Activated B cell treated with CpG ODN at 0.5 μM for 24 hours (primary cell): ENCODE measurements around the gene PHF23. TPM values are rescaled to one million over a fixed set of nuclear protein-coding genes. Genes with fewer than 3 reads are reported as not detected.

ENCODE experiments used
- ATAC-seq: fragments of 200-7000 bp; cut with Tn5 transposase; one replicate; pipeline ENCODE4 v1.10.0; 2021; ENCODE audit warnings: low read depth, mild to moderate bottlenecking, moderate library complexity
- CTCF ChIA-PET: fragments of 350-600 bp; sonication (Branson Sonifier 250); formaldehyde crosslinking; loops from one replicate; lab custom pipeline; 2021; ENCODE audit warnings: antibody characterized with exemption; lab: Charles Lee
- POLR2A ChIA-PET: fragments of 350-600 bp; sonication (Branson Sonifier 250); formaldehyde crosslinking; loops from one replicate; lab custom pipeline; 2021; ENCODE audit warnings: antibody characterized with exemption; lab: Charles Lee
- DNase-seq: peaks from one replicate; pipeline ENCODE4 v3.0.0; 2022
- H3K27ac Mint-ChIP-seq: one replicate; pipeline ENCODE4 v1.8.0; 2020; ENCODE audit warnings: mixed read lengths
- H3K27me3 Mint-ChIP-seq: one replicate; pipeline ENCODE4 v1.8.0; 2021; ENCODE audit warnings: mixed read lengths
- H3K36me3 Mint-ChIP-seq: one replicate; pipeline ENCODE4 v1.8.0; 2021; ENCODE audit warnings: low read depth, mixed read lengths
- H3K4me1 Mint-ChIP-seq: one replicate; pipeline ENCODE4 v1.8.0; 2021; ENCODE audit warnings: mixed read lengths
- H3K4me3 Mint-ChIP-seq: one replicate; pipeline ENCODE4 v1.8.0; 2020; ENCODE audit warnings: mild to moderate bottlenecking, mixed read lengths
- H3K9me3 Mint-ChIP-seq: one replicate; pipeline ENCODE4 v1.8.0; 2020; ENCODE audit warnings: mixed read lengths
- intact Hi-C: fragments of 100-400 bp; cut with micrococcal nuclease; formaldehyde crosslinking; loops from one replicate; pipeline ENCODE4 v1.15.1; 2024
- total RNA-seq: library from RNA; stranded (reverse); gene quantifications from 2 replicates; pipeline ENCODE4 v1.2.3, GENCODE V29; 2022
- TF ChIP-seq, protein P1 (sequence below): fragments of 200-600 bp; IDR thresholded peaks from one replicate; pipeline ENCODE4 v1.8.0; 2022; ENCODE audit warnings: antibody characterized with exemption, mild to moderate bottlenecking

The PHF23 gene
- total RNA-seq, 1 donor from 2014 or later, result 46.6 TPM

DNA sequence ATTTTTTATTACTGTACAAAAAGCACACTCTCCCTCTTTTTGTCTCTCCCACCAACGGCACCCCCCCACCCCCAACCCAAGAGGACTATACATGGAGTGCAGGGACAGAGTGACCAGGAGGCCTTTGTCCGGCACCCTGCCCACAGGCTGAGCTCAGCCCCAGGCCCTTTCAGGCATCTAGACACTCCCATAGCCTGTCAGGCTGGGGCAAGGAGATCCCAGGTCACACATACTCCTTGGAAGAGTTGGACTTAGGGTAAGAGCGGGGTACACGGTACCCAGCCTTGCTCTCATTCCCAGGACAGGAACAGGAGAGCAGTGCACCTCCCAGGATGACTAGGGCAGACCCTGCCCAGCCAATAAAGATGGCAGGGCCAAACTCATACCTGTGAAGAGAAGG lies 20.9 kb upstream of the PHF23 start:
- peaks cover 34% of the 10 kb centered on the region for H3K36me3 Mint-ChIP-seq
- no peak for DNase-seq
- ChIA-PET POLR2A (interaction anchor here (0.5 to 1.2 kb wide), 3 partner anchors 9 to 361 kb away, joined by 3 to 4 read pairs (median 4); partner anchors contain the start of gene CTDNEP1), CTCF (no interaction called here)
- peak overlapping the region; percentile 50 for H3K27ac Mint-ChIP-seq
- H3K4me3 Mint-ChIP-seq, result peak overlapping the region; percentile 77
- peaks cover 11% of the 10 kb centered on the region for H3K27me3 Mint-ChIP-seq
- H3K9me3 Mint-ChIP-seq, result no peaks in the 10 kb centered on the region
- peaks cover 29% of the 10 kb centered on the region for H3K4me1 Mint-ChIP-seq
- intact Hi-C loops, result loop anchor here (5.0 kb wide), 1 partner anchor 37 kb away; no protein-coding TSS in a partner anchor
- ATAC-seq, result no peak
- TF ChIP-seq, protein P1, sequence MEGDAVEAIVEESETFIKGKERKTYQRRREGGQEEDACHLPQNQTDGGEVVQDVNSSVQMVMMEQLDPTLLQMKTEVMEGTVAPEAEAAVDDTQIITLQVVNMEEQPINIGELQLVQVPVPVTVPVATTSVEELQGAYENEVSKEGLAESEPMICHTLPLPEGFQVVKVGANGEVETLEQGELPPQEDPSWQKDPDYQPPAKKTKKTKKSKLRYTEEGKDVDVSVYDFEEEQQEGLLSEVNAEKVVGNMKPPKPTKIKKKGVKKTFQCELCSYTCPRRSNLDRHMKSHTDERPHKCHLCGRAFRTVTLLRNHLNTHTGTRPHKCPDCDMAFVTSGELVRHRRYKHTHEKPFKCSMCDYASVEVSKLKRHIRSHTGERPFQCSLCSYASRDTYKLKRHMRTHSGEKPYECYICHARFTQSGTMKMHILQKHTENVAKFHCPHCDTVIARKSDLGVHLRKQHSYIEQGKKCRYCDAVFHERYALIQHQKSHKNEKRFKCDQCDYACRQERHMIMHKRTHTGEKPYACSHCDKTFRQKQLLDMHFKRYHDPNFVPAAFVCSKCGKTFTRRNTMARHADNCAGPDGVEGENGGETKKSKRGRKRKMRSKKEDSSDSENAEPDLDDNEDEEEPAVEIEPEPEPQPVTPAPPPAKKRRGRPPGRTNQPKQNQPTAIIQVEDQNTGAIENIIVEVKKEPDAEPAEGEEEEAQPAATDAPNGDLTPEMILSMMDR, result no peak

DNA sequence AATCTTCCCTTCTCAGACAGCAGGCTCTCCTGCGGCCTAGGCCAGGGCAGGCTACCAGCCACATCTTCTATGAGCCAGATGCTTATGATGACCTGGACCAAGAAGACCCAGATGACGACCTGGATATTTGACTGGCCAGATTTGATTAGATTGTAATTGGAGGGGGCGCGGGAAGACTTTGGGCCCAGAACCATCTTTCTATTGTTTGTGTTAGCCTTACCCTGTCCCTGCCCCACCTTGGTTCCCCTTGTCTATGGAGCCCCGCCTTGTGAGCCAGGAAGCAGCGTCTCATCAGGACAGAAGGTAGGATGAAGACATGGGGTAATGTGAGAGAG lies 20.3 kb upstream of the PHF23 start:
- ATAC-seq, result no peak
- Mint-ChIP-seq H3K36me3 (peaks cover 39% of the 10 kb centered on the region), H3K9me3 (no peaks in the 10 kb centered on the region), H3K4me1 (peaks cover 29% of the 10 kb centered on the region), H3K27me3 (peaks cover 11% of the 10 kb centered on the region), H3K27ac (no peak overlapping the region), H3K4me3 (no peak overlapping the region)
- ChIA-PET POLR2A (interaction anchor here (0.5 to 1.2 kb wide), 4 partner anchors 8 to 50 kb away, joined by 3 to 4 read pairs (median 4); partner anchors contain the start of gene CTDNEP1), CTCF (interaction anchor here (0.6 kb wide), 1 partner anchor 45 kb away, joined by 3 read pairs; no protein-coding TSS in a partner anchor)
- intact Hi-C loops, result no loop called here
- no peak for DNase-seq
- TF ChIP-seq, protein P1, result no peak

DNA sequence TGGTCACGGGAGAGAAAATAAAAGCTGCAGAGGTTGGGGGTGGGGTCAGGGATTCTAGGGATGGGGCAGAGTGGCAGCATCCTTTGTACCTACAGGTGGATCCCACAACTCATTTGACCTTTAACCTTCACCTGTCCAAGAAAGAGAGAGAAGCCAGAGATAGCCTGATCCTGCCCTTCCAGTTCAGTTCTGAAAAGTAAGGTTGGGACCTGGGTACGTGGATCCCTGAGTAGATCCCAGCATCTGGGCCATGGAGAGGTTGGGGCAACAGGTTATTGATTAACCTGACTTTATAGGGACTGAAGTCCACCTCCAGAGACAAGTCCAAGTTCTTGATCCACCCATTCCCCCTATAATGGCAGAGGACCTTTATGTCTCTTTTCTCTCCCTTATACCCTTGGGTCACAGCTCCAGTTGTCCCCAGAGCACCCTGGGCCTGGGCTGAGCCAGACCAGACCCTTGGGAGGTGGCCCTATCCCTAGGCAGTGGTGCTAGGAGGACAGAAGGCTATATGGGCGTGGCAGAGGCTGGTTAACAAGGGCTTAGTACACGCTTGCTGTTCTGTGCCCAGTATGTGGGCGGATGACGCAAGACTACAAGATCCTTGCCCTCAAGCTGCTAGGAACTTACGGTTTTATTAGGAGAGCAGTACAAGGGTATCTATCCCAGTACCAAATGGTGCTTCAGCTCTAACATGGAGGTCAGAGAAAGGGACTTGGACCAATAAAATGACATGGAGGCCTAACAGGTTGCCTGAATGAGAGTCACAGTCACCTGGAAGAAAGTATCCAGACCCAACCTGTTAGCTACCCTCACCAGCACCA lies 19.7 kb upstream of the PHF23 start:
- H3K9me3 Mint-ChIP-seq, result no peaks in the 10 kb centered on the region
- DNase-seq, result no peak
- POLR2A ChIA-PET, result interaction anchor here (0.6 to 1.2 kb wide), 3 partner anchors 8 to 50 kb away, joined by 4 read pairs; partner anchors contain the start of gene CTDNEP1
- no peak overlapping the region for H3K4me3 Mint-ChIP-seq
- intact Hi-C loops, result no loop called here
- H3K36me3 Mint-ChIP-seq, result peaks cover 44% of the 10 kb centered on the region
- CTCF ChIA-PET, result interaction anchor here (0.6 kb wide), 1 partner anchor 45 kb away, joined by 3 read pairs; no protein-coding TSS in a partner anchor
- TF ChIP-seq, protein P1, result no peak
- peaks cover 30% of the 10 kb centered on the region for H3K4me1 Mint-ChIP-seq
- no peak overlapping the region for H3K27ac Mint-ChIP-seq
- peaks cover 10% of the 10 kb centered on the region for H3K27me3 Mint-ChIP-seq
- no peak for ATAC-seq

DNA sequence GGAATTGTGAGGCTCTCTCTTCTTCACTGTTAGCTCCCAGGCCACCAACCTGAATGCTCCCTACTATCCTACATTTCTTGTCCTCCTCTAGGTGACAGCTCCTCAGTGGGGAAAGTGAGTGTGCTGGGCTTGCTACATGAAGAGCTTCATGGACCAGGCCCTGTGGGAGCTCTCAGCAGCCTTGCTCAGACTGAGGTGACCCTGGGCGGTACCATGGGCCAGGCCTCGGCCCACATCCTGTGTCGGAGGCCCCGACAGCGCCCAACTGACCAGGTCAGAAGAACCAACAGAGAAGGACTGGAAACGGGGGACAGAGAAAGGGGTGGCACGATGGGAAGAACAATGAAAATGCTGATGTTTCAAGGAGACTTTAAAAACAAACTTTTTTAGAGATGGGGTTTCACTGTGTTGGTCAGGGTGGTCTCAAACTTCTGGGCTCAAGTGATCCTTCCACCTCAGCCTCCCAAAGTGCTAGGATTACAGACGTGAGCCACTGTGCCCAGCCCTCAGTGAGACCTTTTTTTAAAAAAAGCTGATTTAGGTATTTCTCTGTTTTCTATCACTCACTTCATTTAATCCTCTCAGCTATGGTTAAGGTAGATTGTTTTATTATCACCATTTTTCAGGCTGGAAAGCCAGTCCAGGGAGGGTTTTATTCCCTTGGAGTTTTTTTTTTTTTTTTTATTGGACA lies 17.7 kb upstream of the PHF23 start:
- DNase-seq (no peak), ATAC-seq (no peak)
- H3K4me1 Mint-ChIP-seq, result peaks cover 29% of the 10 kb centered on the region
- no peaks in the 10 kb centered on the region for H3K27me3 Mint-ChIP-seq
- ChIA-PET POLR2A (interaction anchor here (1.0 to 1.2 kb wide), 4 partner anchors 8 to 48 kb away, joined by 3 read pairs; partner anchors contain the start of gene PHF23), CTCF (no interaction called here)
- TF ChIP-seq, protein P1, result no peak
- intact Hi-C loops, result no loop called here
- peaks cover 62% of the 10 kb centered on the region for H3K36me3 Mint-ChIP-seq
- H3K9me3 Mint-ChIP-seq, result no peaks in the 10 kb centered on the region
- H3K4me3 Mint-ChIP-seq, result no peak overlapping the region
- no peak overlapping the region for H3K27ac Mint-ChIP-seq
